GM18505 (cell line): ENCODE data around the gene KCNMB2.

Source experiments
- ATAC-seq: cut with Tn5 transposase; IDR thresholded peaks from one replicate; pipeline ENCODE4 v1.9.1; 2021; ENCODE audit not compliant: unreplicated experiment
- POLR2A ChIP-seq: IDR thresholded peaks from 4 replicates; pipeline ENCODE4 v1.6.1; 2011; ENCODE audit warnings: borderline replicate concordance; ENCODE audit not compliant: insufficient read depth, insufficient read length; ENCODE audit errors: extremely low read depth

KCNMB2 gene

DNA sequence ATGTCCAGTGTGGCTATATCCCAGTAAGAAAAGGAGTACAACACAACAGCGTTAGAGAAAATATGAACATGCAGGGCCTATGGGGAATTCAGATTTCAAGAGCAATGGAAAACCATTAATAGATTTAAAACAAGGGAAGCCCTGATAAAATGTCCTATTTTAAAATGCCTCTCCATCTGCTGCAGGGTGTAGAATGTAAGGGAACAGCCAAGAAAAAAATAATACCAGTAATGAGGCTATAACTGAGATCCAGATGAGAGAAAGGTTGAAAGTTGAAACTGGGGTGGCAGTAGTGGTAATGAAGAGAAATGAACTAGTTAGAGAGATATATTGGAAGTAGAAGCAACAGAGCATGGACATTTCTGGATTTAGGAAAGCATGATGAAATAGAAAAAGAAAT, 226.1 kb downstream of the KCNMB2 start:
- no peak for ATAC-seq
- TF ChIP-seq POLR2A: no peak

DNA sequence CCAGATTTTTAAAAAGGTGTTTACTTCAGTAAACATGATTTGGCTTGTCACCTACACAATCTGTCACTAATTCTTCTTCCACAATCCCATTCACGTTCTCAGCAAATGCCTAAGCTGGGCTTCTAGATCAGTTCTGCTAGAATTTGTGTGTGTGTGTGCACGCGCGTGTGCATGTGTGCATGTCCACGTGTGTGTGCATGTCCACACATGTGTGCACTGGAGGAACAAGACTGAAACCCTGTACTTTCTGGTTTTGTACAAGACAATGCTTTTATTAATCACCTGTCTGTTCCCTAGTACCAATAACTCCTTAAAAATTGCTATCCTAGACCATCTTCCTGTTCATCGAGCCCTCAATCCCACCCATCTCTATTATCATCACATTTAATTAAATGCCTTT, 229.2 kb downstream of the KCNMB2 start:
- TF ChIP-seq POLR2A: no peak
- ATAC-seq: no peak

DNA sequence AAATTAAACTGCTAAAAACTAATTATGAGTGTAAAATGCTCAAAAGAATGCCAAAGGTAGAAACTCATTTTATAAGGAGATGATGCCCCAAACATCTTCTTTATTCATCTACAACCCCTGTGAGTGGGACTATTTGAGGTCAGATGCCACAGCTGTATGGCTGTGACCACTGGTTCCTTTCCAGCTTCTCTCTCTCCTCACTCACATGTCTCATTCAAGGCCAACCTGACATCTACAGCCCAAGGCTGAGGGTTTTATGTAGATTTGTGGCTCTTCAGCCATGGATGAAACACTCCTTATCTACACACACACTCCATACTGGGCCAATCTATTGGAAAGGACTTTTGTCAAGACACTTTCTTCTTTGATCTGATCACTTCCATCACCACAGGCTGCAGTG, 231.3 kb downstream of the KCNMB2 start:
- no peak for ATAC-seq

DNA sequence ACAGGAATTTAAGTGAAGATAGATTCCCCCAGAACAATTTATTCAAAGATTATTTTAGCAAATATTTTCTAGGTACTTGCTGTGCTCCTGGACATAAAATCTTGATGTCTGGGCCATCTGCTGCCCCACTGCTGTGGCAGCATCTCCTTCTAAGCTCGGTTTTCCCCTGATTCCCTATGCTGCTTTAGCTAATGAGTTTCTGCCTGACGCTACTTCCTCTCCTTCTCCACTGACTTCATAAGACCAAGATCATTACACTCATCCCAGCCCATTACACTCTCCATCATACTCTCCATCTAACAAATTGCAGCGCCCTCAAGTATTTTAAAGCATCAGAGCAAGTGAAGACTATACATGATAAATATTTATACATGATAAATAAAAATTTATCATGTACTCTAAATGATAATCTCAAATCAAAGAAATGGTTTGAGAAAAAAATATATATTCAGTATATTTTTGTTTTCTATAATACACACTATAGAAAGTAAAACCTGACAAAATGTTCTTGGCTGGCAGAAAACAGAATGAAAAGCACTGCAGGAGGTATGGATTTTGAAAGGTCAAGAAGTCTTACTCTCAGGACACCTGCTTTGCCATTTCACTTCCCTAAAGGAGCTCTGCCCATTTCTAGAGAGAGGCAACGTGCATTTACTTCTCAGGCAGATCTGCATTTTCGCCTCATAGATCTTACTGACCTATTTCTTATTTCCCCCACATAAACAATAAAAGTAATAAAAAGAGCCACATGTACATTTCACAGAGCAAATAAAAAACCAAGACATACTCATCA, 232.0 kb downstream of the KCNMB2 start:
- no peak for TF ChIP-seq POLR2A
- no peak for ATAC-seq

More for the DNA sequence above, 231.3 kb downstream of the KCNMB2 start:
- TF ChIP-seq POLR2A: no peak

DNA sequence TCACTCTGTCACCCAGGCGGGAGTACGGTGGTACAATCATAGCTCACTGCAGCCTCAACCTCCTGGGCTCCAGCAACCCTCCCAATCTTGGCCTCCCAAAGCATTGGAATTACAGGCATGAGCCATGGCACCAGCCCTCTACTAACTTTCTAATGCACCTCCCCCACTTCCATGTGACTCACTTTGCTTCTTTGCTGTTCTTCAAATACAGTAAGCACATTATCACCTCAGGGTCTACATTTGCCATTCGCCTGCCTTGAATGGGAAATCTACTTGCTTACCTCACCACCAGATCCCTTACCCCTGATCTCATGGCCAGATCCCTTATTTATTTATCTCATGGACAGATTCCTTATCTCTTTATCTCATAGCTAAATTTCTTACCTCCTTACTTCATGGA, 235.3 kb downstream of the KCNMB2 start:
- no peak for ATAC-seq
- no peak for TF ChIP-seq POLR2A

DNA sequence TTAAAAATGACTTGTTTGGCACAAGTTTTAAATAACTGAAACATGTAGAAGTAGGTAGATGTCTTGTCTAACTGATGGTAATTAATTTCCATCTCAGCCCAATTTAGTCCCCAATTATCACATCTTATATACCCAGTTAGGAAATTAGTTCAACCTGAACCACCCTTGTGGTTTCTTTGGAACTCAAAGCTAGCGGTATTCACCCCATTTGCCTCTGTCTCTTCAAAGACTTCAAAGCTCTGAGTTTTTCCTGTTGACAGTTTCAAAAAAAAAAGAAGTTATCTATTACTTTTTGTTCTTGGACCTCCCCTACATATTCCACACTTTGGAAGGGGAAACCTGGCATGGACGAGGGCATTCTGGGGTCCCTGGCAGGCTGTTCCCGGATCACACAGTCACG, 236.5 kb downstream of the KCNMB2 start:
- no peak for TF ChIP-seq POLR2A

DNA sequence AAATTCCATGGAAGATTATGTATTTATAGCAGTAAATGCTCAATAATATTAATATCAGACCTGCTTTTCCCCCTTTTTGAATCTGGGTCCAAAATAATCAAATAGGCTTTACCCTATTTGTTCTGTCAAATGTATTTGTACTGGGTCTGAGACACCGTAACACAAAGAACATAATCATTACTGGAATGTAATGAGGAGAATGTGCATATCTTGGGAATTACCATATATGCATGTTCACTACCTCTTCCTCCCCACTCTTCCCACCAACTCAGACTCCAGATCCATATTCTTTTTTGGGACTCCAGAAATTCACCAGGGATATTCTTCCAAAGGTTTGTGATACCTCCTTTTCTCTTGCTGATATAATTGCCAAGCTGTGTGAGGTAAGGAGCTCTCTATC, 237.1 kb downstream of the KCNMB2 start:
- no peak for TF ChIP-seq POLR2A

More for the DNA sequence above, 236.5 kb downstream of the KCNMB2 start:
- no peak for ATAC-seq

DNA sequence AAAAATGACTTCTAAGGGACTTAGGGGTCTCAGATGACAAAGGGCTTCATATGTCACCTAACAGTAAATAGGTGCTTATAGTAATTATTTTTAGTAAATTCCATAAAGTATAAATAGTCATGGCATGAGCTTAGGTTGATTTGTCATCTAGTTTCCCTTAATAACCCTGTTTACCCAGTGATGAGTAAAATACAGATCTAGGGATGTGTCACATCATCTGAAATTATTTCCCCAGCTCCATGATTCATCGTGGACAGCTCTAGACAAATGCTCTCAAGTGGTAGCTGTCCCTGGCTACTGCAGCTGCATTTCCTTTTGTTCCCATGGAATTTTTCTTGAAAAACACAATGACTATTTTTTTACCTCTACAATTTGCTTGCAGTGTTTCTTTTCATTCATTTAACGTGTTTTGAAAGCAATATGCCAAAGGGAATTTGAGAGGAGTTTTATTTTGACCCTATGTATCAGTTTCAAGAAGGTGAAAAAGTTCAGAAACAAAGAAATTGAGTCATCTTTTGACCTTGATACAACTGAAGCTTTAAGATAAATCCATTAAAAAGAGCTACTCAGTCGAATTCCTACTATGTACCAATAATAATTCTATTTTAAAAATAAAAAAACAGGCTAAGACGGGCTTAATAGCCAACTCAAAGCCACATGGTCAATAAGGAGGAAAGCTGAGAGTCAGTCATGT, 241.6 kb downstream of the KCNMB2 start:
- ATAC-seq: peak; percentile 77
- TF ChIP-seq POLR2A: no peak

More for the DNA sequence above, 237.1 kb downstream of the KCNMB2 start:
- no peak for ATAC-seq

DNA sequence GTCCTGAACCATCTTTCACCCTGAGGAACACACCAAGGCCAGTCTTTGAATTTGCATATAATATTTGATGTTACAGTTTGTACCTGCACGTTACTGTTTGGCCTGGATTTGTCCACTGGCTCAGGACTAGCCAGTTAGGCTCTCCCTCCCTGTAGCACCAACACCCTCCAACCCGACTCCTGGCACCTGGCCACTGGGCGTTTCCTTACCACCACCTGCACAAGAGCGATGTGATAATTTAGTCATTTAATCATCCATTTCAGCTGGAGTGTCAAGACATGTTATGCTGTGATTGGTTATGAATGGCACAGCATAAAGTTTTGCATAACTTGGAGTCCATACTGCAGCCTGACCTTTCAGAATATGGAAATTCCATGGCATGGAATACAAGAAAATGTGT, 242.4 kb downstream of the KCNMB2 start:
- no peak for ATAC-seq
- TF ChIP-seq POLR2A: no peak

DNA sequence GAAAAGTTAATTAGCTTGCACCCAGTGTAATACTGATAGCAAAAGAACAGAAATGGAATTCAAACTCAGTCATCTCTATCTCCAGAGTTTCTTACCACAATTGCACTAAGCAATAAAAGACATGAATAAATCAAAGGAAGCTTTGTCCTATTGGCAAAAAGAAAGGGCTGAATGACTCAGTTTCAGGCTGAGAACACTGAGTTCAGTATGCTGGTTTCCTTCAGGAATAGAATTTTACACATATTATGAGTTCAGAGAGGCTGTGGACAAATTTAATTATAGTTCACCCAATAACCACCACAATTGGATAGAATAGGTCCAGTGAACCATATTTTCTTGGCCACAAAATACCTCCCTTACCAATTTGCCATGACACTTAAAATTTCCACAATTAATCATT, 249.7 kb downstream of the KCNMB2 start:
- no peak for TF ChIP-seq POLR2A
- ATAC-seq: no peak

DNA sequence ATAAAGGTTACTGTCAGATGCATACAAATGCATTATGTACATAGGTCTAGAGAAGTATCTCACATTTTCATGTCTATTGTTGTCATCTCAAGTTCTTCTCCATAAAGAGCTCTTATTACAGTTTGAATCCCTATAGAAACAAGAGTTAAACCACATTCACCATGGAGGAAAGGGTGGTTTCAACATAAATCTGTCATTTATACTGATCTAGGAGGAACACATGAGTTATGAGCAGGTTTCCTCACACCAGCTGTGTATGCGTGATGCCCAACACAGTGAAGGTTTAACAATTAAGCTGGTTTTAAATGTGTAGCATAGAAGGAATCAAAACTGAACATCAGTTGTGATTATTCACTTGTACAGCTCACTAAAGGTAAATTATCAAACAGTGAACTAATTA, 251.7 kb downstream of the KCNMB2 start:
- no peak for ATAC-seq
- TF ChIP-seq POLR2A: no peak

DNA sequence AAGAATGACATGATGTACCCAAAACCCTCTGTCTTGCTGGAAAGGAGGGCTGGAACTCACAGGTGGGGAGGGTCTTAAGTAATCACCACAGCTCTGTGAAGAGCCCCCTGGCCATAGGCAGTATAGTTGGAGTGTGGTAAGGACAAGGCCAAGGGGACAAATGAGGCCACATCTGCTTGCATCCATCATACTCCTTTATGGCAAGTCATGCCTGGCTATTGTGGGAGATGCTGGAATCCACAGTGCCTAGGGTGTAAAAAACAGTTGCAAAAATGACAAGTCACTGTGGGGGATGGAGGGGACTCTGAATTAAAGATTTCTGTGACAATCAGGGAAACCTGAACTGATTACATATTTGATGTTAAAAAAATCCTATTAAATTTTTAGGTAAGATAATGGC, 258.5 kb downstream of the KCNMB2 start:
- ATAC-seq: no peak
- no peak for TF ChIP-seq POLR2A

DNA sequence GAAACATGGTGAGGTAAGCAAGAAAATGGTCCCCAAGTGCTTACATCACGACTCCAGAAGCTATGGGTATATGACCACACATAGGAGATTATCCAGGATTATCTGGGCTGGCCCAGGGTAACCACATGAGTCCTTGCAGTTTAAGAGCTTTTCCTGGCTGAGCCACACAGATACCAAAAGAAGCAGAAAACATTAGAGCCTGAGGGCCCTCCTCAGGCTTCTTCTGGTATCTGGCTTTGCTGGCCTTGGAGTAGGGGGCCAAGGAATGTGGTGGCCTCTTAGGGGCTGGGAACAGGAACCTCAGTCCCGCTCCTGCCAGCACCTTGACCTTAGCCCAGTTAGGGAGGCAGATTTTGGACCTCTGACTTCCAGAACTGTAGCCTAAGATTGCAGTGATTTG, 259.1 kb downstream of the KCNMB2 start:
- ATAC-seq: no peak
- no peak for TF ChIP-seq POLR2A

DNA sequence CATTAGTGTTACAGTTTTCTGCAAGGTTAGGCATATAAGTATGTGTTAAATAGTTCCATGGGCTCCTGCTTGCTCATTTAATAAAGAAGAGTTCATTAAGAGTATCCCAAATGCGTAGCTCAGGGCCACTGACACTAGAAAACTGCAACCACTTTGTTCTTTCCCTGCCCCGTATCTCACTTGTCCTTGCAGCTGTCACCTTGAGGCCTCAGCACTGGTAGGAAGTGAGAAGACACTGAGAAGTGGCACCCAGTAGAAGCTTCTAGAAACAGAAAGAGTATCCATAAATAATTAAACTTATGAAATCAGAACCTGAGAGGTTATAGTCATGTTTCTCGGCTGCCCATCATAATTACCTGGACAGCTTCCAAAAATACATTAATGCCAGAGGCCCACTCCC, 266.0 kb downstream of the KCNMB2 start:
- no peak for TF ChIP-seq POLR2A
- ATAC-seq: no peak
